ENCODE data around the gene TRIM44. TPM values are rescaled to one million over a fixed set of nuclear protein-coding genes. Genes with fewer than 3 reads are reported as not detected.
"Not testable (repeated sequence)": the region's sequence is repeated elsewhere in the genome, so short reads cannot be mapped to it uniquely, and the experiment has no call there.

Gene TRIM44
- polyA plus RNA-seq, 2 of the 4 experiments (the other 2 are of a cell fraction) = 19.3 to 70.4 TPM

DNA sequence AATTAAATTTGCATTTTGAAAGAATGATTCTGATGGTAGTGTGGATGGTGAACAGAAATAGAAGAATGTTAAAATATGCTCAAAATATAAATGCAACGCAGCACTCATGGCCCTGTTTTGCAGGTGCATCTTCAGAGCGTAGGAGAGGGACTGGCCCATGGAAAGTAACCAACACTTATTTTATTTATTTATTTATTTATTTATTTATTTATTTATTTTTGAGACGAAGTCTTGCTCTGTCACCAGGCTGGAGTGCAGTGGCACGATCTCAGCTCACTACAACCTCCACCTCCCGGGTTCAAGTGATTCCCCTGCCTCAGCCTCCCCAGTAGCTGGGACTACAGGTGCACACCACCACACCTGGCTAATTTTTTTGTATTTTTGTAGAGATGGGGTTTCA, 9.8 kb upstream of the TRIM44 start:
- not testable (repeated sequence) for H3K4me3 ChIP-seq

DNA sequence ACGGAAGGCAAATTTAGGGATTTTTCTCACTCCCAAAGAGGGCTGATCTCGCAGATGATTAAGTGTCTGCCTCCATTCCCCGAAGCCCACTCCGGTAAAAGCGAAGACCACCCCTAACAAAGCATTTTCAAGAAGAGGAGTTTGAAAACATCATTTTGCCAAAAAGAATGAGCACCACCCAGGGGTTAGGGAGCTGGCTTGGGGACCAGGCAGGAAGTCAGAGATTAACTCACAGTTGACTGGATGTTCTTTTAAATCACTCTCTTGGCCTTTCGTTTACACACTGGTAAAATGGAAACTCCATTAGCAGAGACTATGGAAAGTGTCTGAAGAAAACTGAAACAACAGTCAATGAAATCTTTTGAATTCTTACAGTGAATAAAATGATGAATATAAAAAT, 7.9 kb upstream of the TRIM44 start:
- POLR2A ChIA-PET = no interaction called here
- no peak for ATAC-seq
- 70% methylated on average over 6 of the region's 6 CpGs for WGBS (ENCODE audit: missing lambda C conversion rate)
- H3K4me1 ChIP-seq = no peaks in the 10 kb centered on the region
- CTCF ChIA-PET = interaction anchor here (1.1 to 1.3 kb wide), 2 partner anchors 66 to 167 kb away, joined by 3 read pairs; no protein-coding TSS in a partner anchor
- DNase-seq (ENCODE audit: low read depth in 1 of 2, low spot score in 1 of 2) = no peak
- no peak overlapping the region for H3K27ac ChIP-seq
- no peak overlapping the region for H3K4me3 ChIP-seq
- no peak overlapping the region for H3K4me2 ChIP-seq
- no peaks in the 10 kb centered on the region for H3K9me3 ChIP-seq
- no peak for TF ChIP-seq MAZ (IDR thresholded peaks at IDR 0.05; ENCODE audit: borderline replicate concordance, low read depth, low read length)
- no peak for TF ChIP-seq SREBF2 (IDR thresholded peaks at IDR 0.05)
- no peak for TF ChIP-seq HOXA7 (CRISPR knock-in tag; IDR thresholded peaks at IDR 0.05)
- TF ChIP-seq RFX5 (IDR thresholded peaks at IDR 0.05) = no peak
- TF ChIP-seq, protein P1, sequence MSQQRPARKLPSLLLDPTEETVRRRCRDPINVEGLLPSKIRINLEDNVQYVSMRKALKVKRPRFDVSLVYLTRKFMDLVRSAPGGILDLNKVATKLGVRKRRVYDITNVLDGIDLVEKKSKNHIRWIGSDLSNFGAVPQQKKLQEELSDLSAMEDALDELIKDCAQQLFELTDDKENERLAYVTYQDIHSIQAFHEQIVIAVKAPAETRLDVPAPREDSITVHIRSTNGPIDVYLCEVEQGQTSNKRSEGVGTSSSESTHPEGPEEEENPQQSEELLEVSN (IDR thresholded peaks at IDR 0.05; ENCODE audit: borderline replicate concordance, low read depth) = no peak
- TF ChIP-seq, protein P2, sequence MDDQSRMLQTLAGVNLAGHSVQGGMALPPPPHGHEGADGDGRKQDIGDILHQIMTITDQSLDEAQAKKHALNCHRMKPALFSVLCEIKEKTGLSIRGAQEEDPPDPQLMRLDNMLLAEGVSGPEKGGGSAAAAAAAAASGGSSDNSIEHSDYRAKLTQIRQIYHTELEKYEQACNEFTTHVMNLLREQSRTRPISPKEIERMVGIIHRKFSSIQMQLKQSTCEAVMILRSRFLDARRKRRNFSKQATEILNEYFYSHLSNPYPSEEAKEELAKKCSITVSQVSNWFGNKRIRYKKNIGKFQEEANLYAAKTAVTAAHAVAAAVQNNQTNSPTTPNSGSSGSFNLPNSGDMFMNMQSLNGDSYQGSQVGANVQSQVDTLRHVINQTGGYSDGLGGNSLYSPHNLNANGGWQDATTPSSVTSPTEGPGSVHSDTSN (IDR thresholded peaks at IDR 0.05) = no peak
- TF ChIP-seq, protein P3, sequence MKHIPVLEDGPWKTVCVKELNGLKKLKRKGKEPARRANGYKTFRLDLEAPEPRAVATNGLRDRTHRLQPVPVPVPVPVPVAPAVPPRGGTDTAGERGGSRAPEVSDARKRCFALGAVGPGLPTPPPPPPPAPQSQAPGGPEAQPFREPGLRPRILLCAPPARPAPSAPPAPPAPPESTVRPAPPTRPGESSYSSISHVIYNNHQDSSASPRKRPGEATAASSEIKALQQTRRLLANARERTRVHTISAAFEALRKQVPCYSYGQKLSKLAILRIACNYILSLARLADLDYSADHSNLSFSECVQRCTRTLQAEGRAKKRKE (CRISPR knock-in tag; IDR thresholded peaks at IDR 0.05; ENCODE audit: low read depth) = no peak
- TF ChIP-seq, protein P4, sequence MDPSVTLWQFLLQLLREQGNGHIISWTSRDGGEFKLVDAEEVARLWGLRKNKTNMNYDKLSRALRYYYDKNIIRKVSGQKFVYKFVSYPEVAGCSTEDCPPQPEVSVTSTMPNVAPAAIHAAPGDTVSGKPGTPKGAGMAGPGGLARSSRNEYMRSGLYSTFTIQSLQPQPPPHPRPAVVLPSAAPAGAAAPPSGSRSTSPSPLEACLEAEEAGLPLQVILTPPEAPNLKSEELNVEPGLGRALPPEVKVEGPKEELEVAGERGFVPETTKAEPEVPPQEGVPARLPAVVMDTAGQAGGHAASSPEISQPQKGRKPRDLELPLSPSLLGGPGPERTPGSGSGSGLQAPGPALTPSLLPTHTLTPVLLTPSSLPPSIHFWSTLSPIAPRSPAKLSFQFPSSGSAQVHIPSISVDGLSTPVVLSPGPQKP (IDR thresholded peaks at IDR 0.05; ENCODE audit: low read depth, low read length) = no peak
- no peak for TF ChIP-seq ZC3H11A (IDR thresholded peaks at IDR 0.05)
- no peak for TF ChIP-seq FOSL2 (IDR thresholded peaks at IDR 0.05)
- TF ChIP-seq FOSL2 (CRISPR knock-in tag; IDR thresholded peaks at IDR 0.05) = no peak
- no peak for TF ChIP-seq EHF (CRISPR knock-in tag; IDR thresholded peaks at IDR 0.05)
- no peak for TF ChIP-seq ZSCAN20 (CRISPR knock-in tag; IDR thresholded peaks at IDR 0.05)
- TF ChIP-seq RARB (CRISPR knock-in tag; IDR thresholded peaks at IDR 0.05) = no peak
- TF ChIP-seq MYC (IDR thresholded peaks at IDR 0.05; ENCODE audit: borderline replicate concordance, low read length) = no peak
- TF ChIP-seq HOXB5 (CRISPR knock-in tag; IDR thresholded peaks at IDR 0.05) = no peak
- no peak for TF ChIP-seq BHLHE40 (IDR thresholded peaks at IDR 0.05; ENCODE audit: low read depth, low read length)
- no peak for TF ChIP-seq JUN (IDR thresholded peaks at IDR 0.05)
- TF ChIP-seq, protein P5, sequence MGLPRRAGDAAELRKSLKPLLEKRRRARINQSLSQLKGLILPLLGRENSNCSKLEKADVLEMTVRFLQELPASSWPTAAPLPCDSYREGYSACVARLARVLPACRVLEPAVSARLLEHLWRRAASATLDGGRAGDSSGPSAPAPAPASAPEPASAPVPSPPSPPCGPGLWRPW (IDR thresholded peaks at IDR 0.05) = no peak
- no peak for FAIRE-seq

More for the DNA sequence above, 9.8 kb upstream of the TRIM44 start:
- H3K4me1 ChIP-seq; H3K27ac ChIP-seq; H3K9me3 ChIP-seq; FAIRE-seq; DNase-seq (ENCODE audit: low read depth in 1 of 2, low spot score in 1 of 2); H3K4me2 ChIP-seq; POLR2A ChIA-PET; CTCF ChIA-PET; ATAC-seq: not testable (repeated sequence)
- WGBS (ENCODE audit: missing lambda C conversion rate) = 48% methylated on average over 5 of the region's 5 CpGs
- peak; percentile 76 for TF ChIP-seq ZC3H11A (IDR thresholded peaks at IDR 0.05)

DNA sequence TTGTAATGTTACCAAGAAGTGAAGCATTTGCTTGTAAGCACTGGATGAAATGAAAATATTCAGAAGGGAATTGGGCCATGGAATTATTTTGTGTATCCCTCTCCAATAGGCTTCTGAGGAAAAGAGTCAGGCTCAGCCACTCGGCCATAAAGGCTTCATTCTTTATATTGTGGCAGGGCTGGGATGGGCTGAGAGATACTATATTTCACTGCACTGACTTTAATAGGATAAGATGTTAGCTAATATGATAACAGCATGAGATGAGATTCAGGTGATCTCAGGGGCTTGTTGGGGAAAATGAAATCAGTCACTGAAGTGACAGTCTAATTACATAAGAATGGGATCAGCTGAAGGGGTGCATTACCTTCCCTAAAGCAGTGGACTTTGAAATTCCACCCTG, 7.3 kb upstream of the TRIM44 start:
- no peak for DNase-seq (ENCODE audit: low read depth in 1 of 2, low spot score in 1 of 2)
- TF ChIP-seq, protein P5 (IDR thresholded peaks at IDR 0.05) = no peak
- 24% methylated on average over 1 of the region's 1 CpG for WGBS (ENCODE audit: missing lambda C conversion rate)
- ChIA-PET POLR2A (no interaction called here), CTCF (interaction anchor here (1.1 to 1.3 kb wide), 3 partner anchors 66 to 168 kb away, joined by 3 read pairs; no protein-coding TSS in a partner anchor)
- Histone ChIP-seq H3K4me2 (no peak overlapping the region), H3K9me3 (no peaks in the 10 kb centered on the region), H3K27ac (no peak overlapping the region), H3K4me3 (no peak overlapping the region), H3K4me1 (no peaks in the 10 kb centered on the region)
- FAIRE-seq = no peak
- no peak for ATAC-seq

Measured in A549 (cell line).